Measurements from ENCODE around the gene CFHR5.
"Not testable (repeated sequence)": the region's sequence is repeated elsewhere in the genome, so short reads cannot be mapped to it uniquely, and the experiment has no call there.

Gene CFHR5

GRCh38 chr1:196976278-196976677, 1.1 kb upstream of the CFHR5 start:
- H3K36me3 ChIP-seq: no peaks in the 10 kb centered on the region
- H3K4me2 ChIP-seq: no peak overlapping the region
- no peak overlapping the region for H3K27ac ChIP-seq
- no peaks in the 10 kb centered on the region for H3K27me3 ChIP-seq
- no peak for TF ChIP-seq Cebpa-rat (IDR thresholded peaks at IDR 0.05)
- no peak overlapping the region for H3K9ac ChIP-seq
- H3K4me3 ChIP-seq: no peak overlapping the region
- H4K20me1 ChIP-seq: no peaks in the 10 kb centered on the region
- H3K9me3 ChIP-seq (replicated peaks in 1 of 11): no peaks in the 10 kb centered on the region
- no peaks in the 10 kb centered on the region for H3K4me1 ChIP-seq

GRCh38 chr1:196980859-196981258, 3.5 kb downstream of the CFHR5 start:
- H3K27ac ChIP-seq: no peak overlapping the region

GRCh38 chr1:196982247-196982646, 4.9 kb downstream of the CFHR5 start:
- H4K20me1 ChIP-seq; H3K9ac ChIP-seq; H3K27me3 ChIP-seq; H3K36me3 ChIP-seq; H3K4me3 ChIP-seq; H3K4me1 ChIP-seq; H3K4me2 ChIP-seq; H3K27ac ChIP-seq; H3K9me3 ChIP-seq (replicated peaks in 1 of 11): not testable (repeated sequence)

More at GRCh38 chr1:196980859-196981258, 3.5 kb downstream of the CFHR5 start:
- Histone ChIP-seq H3K27me3 (no peaks in the 10 kb centered on the region), H3K4me2 (no peak overlapping the region), H3K36me3 (no peaks in the 10 kb centered on the region), H3K9me3 (replicated peaks in 1 of 11) (no peaks in the 10 kb centered on the region), H3K4me1 (no peaks in the 10 kb centered on the region), H4K20me1 (no peaks in the 10 kb centered on the region), H3K9ac (no peak overlapping the region), H3K4me3 (no peak overlapping the region)
- TF ChIP-seq Cebpa-rat (IDR thresholded peaks at IDR 0.05): no peak

GRCh38 chr1:196991919-196992651, 14.7 kb downstream of the CFHR5 start:
- not testable (repeated sequence) for H3K36me3 ChIP-seq; H3K4me1 ChIP-seq; H4K20me1 ChIP-seq; H3K4me3 ChIP-seq; H3K9ac ChIP-seq; H3K9me3 ChIP-seq (replicated peaks in 1 of 11); H3K27me3 ChIP-seq; H3K27ac ChIP-seq; H3K4me2 ChIP-seq

- Histone ChIP-seq H4K20me1 (no peaks in the 10 kb centered on the region), H3K4me1 (peaks cover 0 to 4% (median 0%) of the 10 kb centered on the region in 10 experiments; a peak in 2 of 20 replicates), H3K9me3 (replicated peaks in 1 of 11) (no peaks in the 10 kb centered on the region), H3K9ac (no peak overlapping the region), H3K4me3 (no peak overlapping the region), H3K27ac (no peak overlapping the region), H3K36me3 (no peaks in the 10 kb centered on the region), H3K27me3 (no peaks in the 10 kb centered on the region), H3K4me2 (no peak overlapping the region)
- TF ChIP-seq Cebpa-rat (IDR thresholded peaks at IDR 0.05): no peak
Observed at GRCh38 chr1:196993916-196994315, 16.6 kb downstream of the CFHR5 start.

- Histone ChIP-seq H4K20me1 (no peaks in the 10 kb centered on the region), H3K27me3 (no peaks in the 10 kb centered on the region), H3K9me3 (replicated peaks in 1 of 11) (no peaks in the 10 kb centered on the region), H3K9ac (no peak overlapping the region), H3K27ac (no peak overlapping the region), H3K4me1 (peaks cover 0 to 4% (median 0%) of the 10 kb centered on the region in 10 experiments; a peak in 2 of 20 replicates), H3K36me3 (no peaks in the 10 kb centered on the region), H3K4me3 (no peak overlapping the region), H3K4me2 (no peak overlapping the region)
- TF ChIP-seq Cebpa-rat (IDR thresholded peaks at IDR 0.05): no peak
Observed at GRCh38 chr1:196997423-196997822, 20.1 kb downstream of the CFHR5 start.

- no peak overlapping the region for H3K4me3 ChIP-seq
- peaks cover 0 to 4% (median 0%) of the 10 kb centered on the region in 10 experiments; a peak in 2 of 20 replicates for H3K4me1 ChIP-seq
- H3K4me2 ChIP-seq: no peak overlapping the region
- no peaks in the 10 kb centered on the region for H3K27me3 ChIP-seq
- no peak for TF ChIP-seq Cebpa-rat (IDR thresholded peaks at IDR 0.05)
- no peak overlapping the region for H3K27ac ChIP-seq
- no peaks in the 10 kb centered on the region for H3K9me3 ChIP-seq (replicated peaks in 1 of 11)
- no peaks in the 10 kb centered on the region for H4K20me1 ChIP-seq
- H3K36me3 ChIP-seq: no peaks in the 10 kb centered on the region
- H3K9ac ChIP-seq: no peak overlapping the region
Observed at GRCh38 chr1:197001828-197002227, 24.5 kb downstream of the CFHR5 start.

- Histone ChIP-seq H3K27ac (no peak overlapping the region), H3K27me3 (no peaks in the 10 kb centered on the region), H3K4me1 (no peaks in the 10 kb centered on the region), H3K9ac (no peak overlapping the region), H3K9me3 (replicated peaks in 1 of 11) (no peaks in the 10 kb centered on the region), H3K4me3 (no peak overlapping the region), H4K20me1 (no peaks in the 10 kb centered on the region), H3K36me3 (no peaks in the 10 kb centered on the region), H3K4me2 (no peak overlapping the region)
- TF ChIP-seq Cebpa-rat (IDR thresholded peaks at IDR 0.05): no peak
Observed at GRCh38 chr1:197003132-197003531, 25.8 kb downstream of the CFHR5 start.

GRCh38 chr1:197008861-197009260, 31.5 kb downstream of the CFHR5 start:
- H3K27me3 ChIP-seq: no peaks in the 10 kb centered on the region
- no peak for TF ChIP-seq Cebpa-rat (IDR thresholded peaks at IDR 0.05)

GRCh38 chr1:197011614-197012013, 34.3 kb downstream of the CFHR5 start:
- Histone ChIP-seq H3K36me3 (no peaks in the 10 kb centered on the region), H3K4me1 (no peaks in the 10 kb centered on the region), H3K9ac (no peak overlapping the region), H3K27ac (no peak overlapping the region), H3K27me3 (no peaks in the 10 kb centered on the region), H4K20me1 (no peaks in the 10 kb centered on the region), H3K4me2 (no peak overlapping the region), H3K9me3 (replicated peaks in 1 of 11) (peaks cover 0 to 7% (median 5%) of the 10 kb centered on the region in 11 experiments; a peak in 9 of 22 replicates), H3K4me3 (no peak overlapping the region)
- TF ChIP-seq Cebpa-rat (IDR thresholded peaks at IDR 0.05): no peak

More at GRCh38 chr1:197008861-197009260, 31.5 kb downstream of the CFHR5 start:
- Histone ChIP-seq H4K20me1 (no peaks in the 10 kb centered on the region), H3K9me3 (replicated peaks in 1 of 11) (peaks cover 0 to 7% (median 5%) of the 10 kb centered on the region in 11 experiments; a peak in 9 of 22 replicates), H3K27ac (no peak overlapping the region), H3K4me3 (no peak overlapping the region), H3K4me2 (no peak overlapping the region), H3K9ac (no peak overlapping the region), H3K4me1 (no peaks in the 10 kb centered on the region), H3K36me3 (no peaks in the 10 kb centered on the region)

Measured in BLaER1 treated with 17β-estradiol and CSF1 and Interleukin-3, amounts not matched to agents 10 nM and 100 nM (cell line).